Activated CD8-positive, alpha-beta memory T cell treated with anti-CD3 and anti-CD28 coated beads, Interleukin-2, amount 50 U/mL, for 48 hours (primary cell): ENCODE measurements around the gene RGL2.
"Not testable (repeated sequence)": the region's sequence is repeated elsewhere in the genome, so short reads cannot be mapped to it uniquely, and the experiment has no call there.

ENCODE experiments used
- DNase-seq: peaks from one replicate; pipeline ENCODE4 v3.0.0-alpha.2; 2020

RGL2 gene, protein sequence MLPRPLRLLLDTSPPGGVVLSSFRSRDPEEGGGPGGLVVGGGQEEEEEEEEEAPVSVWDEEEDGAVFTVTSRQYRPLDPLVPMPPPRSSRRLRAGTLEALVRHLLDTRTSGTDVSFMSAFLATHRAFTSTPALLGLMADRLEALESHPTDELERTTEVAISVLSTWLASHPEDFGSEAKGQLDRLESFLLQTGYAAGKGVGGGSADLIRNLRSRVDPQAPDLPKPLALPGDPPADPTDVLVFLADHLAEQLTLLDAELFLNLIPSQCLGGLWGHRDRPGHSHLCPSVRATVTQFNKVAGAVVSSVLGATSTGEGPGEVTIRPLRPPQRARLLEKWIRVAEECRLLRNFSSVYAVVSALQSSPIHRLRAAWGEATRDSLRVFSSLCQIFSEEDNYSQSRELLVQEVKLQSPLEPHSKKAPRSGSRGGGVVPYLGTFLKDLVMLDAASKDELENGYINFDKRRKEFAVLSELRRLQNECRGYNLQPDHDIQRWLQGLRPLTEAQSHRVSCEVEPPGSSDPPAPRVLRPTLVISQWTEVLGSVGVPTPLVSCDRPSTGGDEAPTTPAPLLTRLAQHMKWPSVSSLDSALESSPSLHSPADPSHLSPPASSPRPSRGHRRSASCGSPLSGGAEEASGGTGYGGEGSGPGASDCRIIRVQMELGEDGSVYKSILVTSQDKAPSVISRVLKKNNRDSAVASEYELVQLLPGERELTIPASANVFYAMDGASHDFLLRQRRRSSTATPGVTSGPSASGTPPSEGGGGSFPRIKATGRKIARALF

DNA sequence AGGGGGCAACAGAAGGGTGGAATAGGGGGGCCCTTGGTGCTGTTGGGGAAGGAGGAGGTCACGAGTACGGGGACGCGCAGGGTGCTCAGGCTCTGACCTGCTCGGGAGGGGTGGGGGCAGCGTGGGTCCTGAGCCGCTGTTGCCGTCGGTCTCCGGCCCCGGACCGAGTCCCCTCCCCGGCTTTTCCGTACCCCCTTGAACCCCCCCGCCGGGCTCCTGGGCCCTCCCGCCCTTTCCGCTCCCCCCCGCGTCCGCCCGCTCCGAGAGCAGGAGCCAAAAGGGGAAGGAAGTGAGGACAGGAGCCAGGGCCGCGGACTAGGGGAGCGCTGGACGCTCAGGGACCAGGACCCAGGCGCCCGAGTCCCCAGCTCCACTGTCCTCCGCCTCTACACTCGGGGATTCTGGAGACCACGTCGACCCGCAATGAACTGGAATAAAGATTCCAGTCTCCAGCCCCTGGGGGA is at the start of gene RGL2:
Gene RGL2 (minus strand): TSS at position 170 of the 464 bp plus-strand sequence. CDS start 332 bp downstream, outside the sequence.
- DNase-seq: peak; percentile 79

GRCh38 chr6:33347816-33348215 is 49.1 kb upstream of the RGL2 start:
- DNase-seq: no peak

- DNase-seq: not testable (repeated sequence)
These were observed 48.2 kb upstream of the RGL2 start for GRCh38 chr6:33346972-33347371.

DNA sequence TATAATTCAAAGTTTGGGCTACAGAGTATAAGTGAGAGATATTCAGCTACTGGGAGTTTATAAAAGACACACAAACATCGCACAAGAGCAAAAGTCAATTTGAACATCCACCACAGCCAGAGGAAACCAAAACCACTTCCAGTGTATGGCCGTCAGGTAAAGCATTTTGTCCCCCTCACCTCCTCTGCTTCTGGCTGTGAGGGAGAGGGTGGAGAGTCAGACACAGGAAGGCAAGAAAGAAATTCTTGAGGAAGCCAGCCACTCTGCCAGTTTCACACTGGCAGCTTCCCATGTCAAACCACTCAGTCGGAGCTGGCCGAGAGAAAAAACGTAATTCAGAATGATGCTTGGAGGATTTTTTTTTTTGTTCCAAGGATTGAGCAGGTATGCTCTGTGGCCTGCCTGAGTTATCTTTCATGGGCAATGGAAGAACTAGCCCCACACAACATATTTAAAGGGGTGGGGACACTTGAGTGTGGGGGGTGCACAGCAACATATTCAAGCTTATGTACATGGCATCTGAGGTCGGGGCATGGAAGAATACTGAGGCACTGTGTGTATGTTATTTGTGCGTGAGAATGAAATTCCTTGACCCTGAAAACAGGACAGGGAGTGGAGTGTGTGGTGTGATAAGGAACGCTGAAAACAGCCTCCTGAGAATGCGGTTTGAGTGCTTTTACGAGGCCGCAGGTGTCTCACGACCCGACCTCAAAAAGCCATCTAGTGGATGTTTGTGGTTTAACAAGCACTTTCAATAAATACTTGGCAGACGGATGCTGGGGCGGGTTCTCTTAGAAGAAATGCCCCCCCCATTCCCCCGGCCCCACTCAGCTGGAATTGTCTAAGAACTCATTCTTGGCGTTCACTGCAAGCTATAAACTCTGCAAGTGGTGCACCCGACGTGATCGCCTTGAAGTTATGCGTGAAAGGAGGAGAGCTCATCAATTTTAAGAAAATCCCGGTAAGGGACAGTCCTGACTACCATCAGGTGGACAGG is 46.3 kb upstream of the RGL2 start:
- DNase-seq: peak; percentile 67

- DNase-seq: no peak
These were observed 45.3 kb upstream of the RGL2 start for GRCh38 chr6:33343953-33344611.

GRCh38 chr6:33343606-33343952 is 44.8 kb upstream of the RGL2 start:
- DNase-seq: not testable (repeated sequence)

- DNase-seq: no peak
These were observed 40.5 kb upstream of the RGL2 start for GRCh38 chr6:33339193-33339592.

DNA sequence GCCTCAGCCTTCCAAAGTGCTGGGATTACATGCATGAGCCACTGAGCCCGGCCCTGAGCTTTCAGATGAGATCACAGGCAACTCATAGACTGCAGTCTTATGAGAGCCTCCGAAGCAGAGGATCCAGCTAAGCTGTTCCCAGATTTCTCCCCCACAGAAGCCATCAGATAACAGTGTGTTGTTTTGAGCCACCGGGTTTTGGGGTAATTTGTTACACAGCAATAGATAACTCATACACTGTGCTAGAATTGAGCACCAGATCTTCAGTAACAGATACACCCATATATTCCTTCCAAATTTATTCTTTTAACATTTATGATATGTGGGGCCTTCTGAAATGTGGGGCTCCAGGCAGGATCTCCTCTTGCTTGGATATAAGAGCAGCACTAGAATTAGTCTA is 37.8 kb upstream of the RGL2 start:
- DNase-seq: no peak

GRCh38 chr6:33335916-33336315 is 37.2 kb upstream of the RGL2 start:
- DNase-seq: no peak

- no peak for DNase-seq
These were observed 34.9 kb upstream of the RGL2 start for GRCh38 chr6:33333666-33334065.

DNA sequence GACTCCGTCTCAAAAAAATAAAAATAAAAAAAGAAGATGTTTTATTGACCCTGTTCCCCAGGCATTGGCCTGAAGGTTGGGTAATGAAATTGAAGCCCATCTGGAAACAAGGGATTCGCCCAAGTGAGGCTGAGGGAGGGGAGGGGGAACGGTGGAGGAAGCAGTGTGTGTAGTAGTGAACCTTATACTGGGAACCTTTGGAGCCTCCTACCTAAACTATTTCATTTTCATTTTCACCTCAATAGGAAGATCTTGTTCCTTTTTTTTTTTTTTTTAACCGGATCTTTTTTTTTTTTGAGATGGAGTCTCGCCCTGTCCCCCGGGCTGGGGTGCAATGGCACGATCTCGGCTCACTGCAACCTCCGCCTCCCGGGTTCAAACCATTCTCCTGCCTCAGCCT is 32.0 kb upstream of the RGL2 start:
- no peak for DNase-seq

- no peak for DNase-seq
These were observed 30.3 kb upstream of the RGL2 start for GRCh38 chr6:33329058-33329457.

DNA sequence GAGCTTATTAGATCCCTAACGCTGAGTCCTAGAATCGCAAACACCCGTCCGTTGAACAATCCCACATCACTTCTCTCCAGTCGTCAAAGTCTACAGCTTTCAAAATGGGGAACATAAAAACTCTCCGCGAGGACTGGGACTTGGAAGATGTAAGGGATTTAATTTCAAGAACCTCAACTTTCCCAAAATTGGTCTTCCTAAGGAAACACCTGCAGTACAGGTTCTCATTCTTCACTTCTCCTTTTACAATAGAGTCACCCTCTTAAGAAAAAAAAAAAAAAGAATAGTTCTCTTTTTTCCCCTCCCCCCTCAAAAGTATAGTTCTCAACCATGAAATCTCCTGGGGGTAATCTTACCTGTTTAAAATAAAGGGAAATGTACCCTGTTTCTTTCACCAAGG is 25.4 kb upstream of the RGL2 start:
- no peak for DNase-seq

DNA sequence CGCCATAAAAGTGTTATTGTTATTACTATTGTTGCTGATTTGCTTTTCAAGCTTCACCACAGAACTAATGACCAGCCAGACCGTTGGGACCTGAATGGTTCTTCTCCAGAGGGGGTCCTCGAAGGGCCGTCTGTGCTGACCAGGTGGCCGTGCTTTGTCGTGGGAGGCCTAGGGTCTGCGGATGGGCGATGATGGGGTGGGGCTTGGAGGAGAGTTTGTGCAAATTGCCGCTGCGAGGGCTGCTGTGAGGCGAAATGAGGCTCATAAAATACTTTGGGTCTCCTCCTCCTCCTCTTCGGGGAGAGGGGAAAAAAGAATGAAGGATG is 24.8 kb upstream of the RGL2 start:
- DNase-seq: no peak

DNA sequence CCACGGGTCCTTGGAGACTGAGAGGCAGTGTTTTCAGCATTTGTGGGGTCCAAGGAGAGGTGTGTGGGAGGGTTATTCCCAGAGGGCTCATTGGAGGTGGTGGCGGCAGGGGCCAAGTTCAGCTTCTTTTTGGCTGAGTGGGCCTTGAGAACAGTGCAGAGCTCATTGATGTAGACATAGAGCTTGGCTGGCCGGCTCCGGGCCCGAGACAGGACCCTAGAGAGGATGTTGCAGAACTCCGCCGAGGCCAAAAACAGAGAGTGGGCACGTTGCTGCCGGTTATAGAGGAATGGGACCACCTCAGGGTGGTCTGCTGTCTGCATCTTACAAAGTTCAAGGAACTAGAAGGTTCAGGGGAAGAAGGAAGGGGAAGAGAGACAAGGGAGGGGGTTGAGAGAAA is 22.5 kb upstream of the RGL2 start:
- DNase-seq: no peak

DNA sequence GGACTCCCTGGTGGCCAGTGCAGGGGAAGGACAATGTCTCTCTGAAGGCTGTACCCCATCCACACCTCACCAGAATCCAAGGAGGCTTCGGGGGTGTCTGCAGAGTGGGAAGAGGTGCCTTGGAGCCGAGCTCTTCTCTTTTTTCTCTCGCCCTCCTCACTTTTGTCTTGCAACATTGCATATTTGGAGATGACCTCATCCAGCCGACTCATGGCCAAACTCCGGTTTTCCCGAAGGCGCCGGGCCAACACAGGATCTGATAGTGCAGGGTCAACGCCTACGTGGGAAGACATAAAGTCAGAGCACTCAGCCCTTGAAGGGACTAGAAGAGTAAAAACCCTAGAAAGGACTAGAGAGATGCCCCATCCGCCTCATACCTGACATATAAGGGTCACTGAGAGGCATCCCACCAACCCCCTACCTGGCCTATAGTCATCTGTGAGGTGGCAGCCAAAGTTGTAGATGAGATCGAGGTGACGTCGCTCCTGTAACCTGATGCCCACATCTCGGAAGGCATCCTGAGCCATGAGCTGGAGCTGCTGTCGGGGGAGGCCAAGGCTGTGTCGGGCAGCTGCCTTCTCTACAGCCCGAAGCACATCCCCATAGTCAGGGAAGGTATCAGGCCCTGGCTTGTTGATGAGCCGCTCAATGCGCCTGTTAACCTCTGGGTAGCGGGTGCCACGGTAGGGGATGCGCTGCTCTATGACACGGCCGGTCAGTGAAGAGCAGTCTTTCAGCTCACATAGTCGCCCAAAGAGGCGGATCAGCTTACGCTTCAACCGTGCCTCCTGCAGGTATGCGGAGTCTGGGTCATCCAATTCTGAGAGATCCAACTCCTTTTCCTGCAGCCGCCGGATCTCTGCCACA is 21.8 kb upstream of the RGL2 start:
- DNase-seq: no peak

DNA sequence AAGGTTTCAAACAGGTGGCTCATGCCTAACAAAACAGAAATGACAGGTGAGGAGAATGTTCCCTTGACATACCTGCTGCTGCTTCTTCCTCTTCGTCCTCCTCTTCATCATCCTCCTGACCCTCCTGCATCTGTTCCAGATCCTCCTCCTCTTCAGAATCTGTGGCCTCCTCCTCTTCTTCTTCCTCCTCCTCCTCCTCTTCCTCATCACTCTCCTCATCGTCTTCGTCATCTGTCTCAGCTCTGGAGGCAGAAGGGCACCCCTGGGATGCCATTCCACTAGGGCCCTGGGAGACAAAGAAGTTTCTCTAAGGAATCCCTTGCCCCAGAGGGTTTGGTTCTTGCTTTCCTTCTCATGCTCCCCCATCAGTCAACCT is 21.2 kb upstream of the RGL2 start:
- DNase-seq: no peak

DNA sequence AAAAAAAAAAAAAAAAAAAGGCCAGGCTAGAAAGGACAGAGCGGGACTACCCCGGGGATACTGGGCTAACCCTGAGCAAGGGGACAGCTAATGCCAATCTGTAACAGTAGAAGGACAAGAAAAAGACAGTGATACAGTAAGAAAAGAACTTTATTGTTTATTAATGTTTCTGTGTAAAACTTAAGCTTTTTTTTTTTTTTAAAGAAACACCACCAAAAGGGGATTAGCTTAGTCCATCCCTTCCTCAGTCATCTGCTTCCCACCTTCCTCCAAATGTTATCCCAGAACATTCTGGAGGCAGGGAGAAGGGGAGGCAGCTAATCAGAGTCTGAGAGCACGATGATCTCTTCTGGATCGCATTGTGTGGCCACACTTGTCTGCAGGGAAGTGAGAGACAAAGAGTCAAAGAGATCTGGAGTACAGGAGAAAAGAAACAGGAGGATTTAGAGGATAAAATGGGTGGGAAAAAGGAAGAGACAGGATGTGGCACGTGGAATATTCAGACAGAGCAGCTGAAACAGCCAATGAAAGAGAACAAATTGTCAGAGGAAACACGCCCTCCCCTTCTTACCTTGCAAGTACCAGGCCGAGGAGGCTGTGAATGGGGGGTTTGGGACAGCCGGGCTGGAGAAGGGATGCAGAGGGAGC is 19.8 kb upstream of the RGL2 start:
- no peak for DNase-seq

DNA sequence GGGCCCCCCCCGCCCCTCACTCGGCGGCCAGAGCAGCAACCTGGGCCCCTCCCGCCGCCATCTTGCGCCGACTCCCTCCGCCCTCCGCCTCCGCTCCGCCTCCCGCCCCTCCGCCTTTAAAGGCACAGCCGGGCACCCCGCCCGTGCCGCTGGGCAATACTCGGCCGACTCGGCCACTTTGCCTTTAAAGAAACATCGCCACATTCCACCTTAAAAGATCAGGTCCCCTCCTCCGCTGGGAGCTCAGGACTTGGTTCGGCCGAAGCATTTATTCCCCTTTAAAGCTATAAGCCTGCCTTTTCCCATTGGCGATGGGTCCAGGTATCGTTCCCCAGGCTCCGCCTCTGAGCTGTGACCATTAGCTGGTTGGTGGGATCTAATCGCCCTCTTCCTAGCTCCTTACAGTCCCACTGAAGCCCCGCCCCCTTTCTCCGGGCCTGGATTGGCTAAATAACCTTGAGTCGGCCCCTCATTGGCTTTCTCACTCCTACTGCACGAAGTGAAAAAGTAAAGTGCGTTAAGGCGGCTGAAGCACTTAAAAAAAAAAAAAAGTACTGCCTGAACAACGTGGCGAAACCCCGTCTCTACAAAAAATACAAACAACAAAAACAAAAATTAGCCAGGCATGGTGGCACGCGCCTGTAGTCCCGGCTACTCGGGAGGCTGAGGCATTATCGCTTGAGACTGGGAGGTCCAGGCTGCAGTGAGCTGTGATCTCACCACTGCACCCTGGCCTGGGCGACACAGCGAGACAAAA is 19.1 kb upstream of the RGL2 start, which contains the start of gene ZBTB22:
Gene ZBTB22 (minus strand): TSS at position 76 of the 757 bp plus-strand sequence. CDS start 828 bp downstream, outside the sequence.
- DNase-seq: peak; percentile 96

- peak; percentile 85 for DNase-seq
These were observed 18.6 kb upstream of the RGL2 start for GRCh38 chr6:33317419-33317668.
